OCI-LY3 (cell line): ENCODE measurements around the gene E2F2.

ENCODE experiments used
- H2AFZ ChIP-seq: fragments of 200-600, 300-600 bp; shearing (Covaris generic); 2 replicates; pipeline ENCODE4 v1.6.0; 2014; ENCODE audit warnings: antibody characterized with exemption, low read depth, low read length
- H3K27ac ChIP-seq: fragments of 200-600, 300-600 bp; sonication (generic); 2 replicates; pipeline ENCODE4 v1.5.1; 2014; ENCODE audit warnings: mild to moderate bottlenecking, low read length, moderate library complexity, mixed read lengths
- H3K27me3 ChIP-seq: fragments of 200-600, 300-600 bp; sonication (generic); 2 replicates; pipeline ENCODE4 v1.6.1; 2014; ENCODE audit warnings: low read depth, low read length, mixed read lengths
- H3K36me3 ChIP-seq: fragments of 200-600, 300-600 bp; sonication (generic); replicated peaks from 2 replicates; pipeline ENCODE3; 2014; ENCODE audit warnings: low read depth, low read length, mixed read lengths
- H3K4me1 ChIP-seq: fragments of 300-600, 200-600 bp; sonication (generic); 2 replicates; pipeline ENCODE4 v1.6.1; 2014; ENCODE audit warnings: low read length, mixed read lengths
- H3K4me2 ChIP-seq: fragments of 200-600, 300-600 bp; sonication (generic); 2 replicates; pipeline ENCODE4 v1.6.1; 2014; ENCODE audit warnings: low read length, mixed read lengths
- H3K4me3 ChIP-seq: fragments of 300-600, 200-600 bp; sonication (generic); 2 replicates; pipeline ENCODE4 v1.5.1; 2014; ENCODE audit warnings: antibody characterized with exemption, mild to moderate bottlenecking, low read length, moderate library complexity
- H3K79me2 ChIP-seq: fragments of 300-600, 200-600 bp; shearing (Covaris generic); 2 replicates; pipeline ENCODE4 v1.6.1; 2014; ENCODE audit warnings: mild to moderate bottlenecking, low read length, mixed read lengths
- H3K9ac ChIP-seq: fragments of 300-600, 200-600 bp; shearing (Covaris generic); 2 replicates; pipeline ENCODE4 v1.6.0; 2014; ENCODE audit warnings: mild to moderate bottlenecking, low read length, moderate library complexity
- H3K9me3 ChIP-seq: fragments of 200-600, 300-600 bp; shearing (Covaris generic); 2 replicates; pipeline ENCODE4 v1.6.1; 2014; ENCODE audit warnings: low read length, mixed read lengths; ENCODE audit not compliant: insufficient read depth
- H4K20me1 ChIP-seq: fragments of 200-600, 300-600 bp; sonication (generic); 2 replicates; pipeline ENCODE4 v1.6.1; 2016; ENCODE audit warnings: low read length, mixed read lengths; ENCODE audit not compliant: insufficient read depth
- CTCF ChIP-seq: fragments of 200-600, 300-600 bp; sonication (generic); IDR thresholded peaks from 2 replicates; pipeline ENCODE4 v1.5.1; 2014; ENCODE audit warnings: antibody characterized with exemption, low read length, low read depth
- EZH2phosphoT487 ChIP-seq: fragments of 200-600 bp; shearing (Covaris generic); IDR thresholded peaks from 2 replicates; pipeline ENCODE4 v1.6.1; 2018; ENCODE audit warnings: antibody characterized with exemption, mixed run types, low read depth

The E2F2 gene

GRCh38 chr1:23475641-23476040 lies 55.4 kb downstream of the E2F2 start:
- H3K9me3 ChIP-seq = no peaks in the 10 kb centered on the region
- no peaks in the 10 kb centered on the region for H3K36me3 ChIP-seq
- no peak overlapping the region for H3K9ac ChIP-seq
- H2AFZ ChIP-seq = no peak overlapping the region
- TF ChIP-seq EZH2phosphoT487 (no peak), CTCF (no peak)
- no peak overlapping the region for H3K4me3 ChIP-seq
- no peaks in the 10 kb centered on the region for H4K20me1 ChIP-seq
- H3K27ac ChIP-seq = no peak overlapping the region
- H3K27me3 ChIP-seq = no peaks in the 10 kb centered on the region
- H3K79me2 ChIP-seq = no peaks in the 10 kb centered on the region
- H3K4me2 ChIP-seq = no peak overlapping the region
- peaks cover 2% of the 10 kb centered on the region for H3K4me1 ChIP-seq

- no peaks in the 10 kb centered on the region for H3K27me3 ChIP-seq
- no peaks in the 10 kb centered on the region for H4K20me1 ChIP-seq
- H3K4me2 ChIP-seq = no peak overlapping the region
- no peaks in the 10 kb centered on the region for H3K36me3 ChIP-seq
- no peaks in the 10 kb centered on the region for H3K9me3 ChIP-seq
- no peaks in the 10 kb centered on the region for H3K79me2 ChIP-seq
- no peak overlapping the region for H2AFZ ChIP-seq
- no peak overlapping the region for H3K27ac ChIP-seq
- H3K4me1 ChIP-seq = no peaks in the 10 kb centered on the region
- TF ChIP-seq CTCF (no peak), EZH2phosphoT487 (no peak)
- no peak overlapping the region for H3K4me3 ChIP-seq
- no peak overlapping the region for H3K9ac ChIP-seq
These were observed 55.9 kb downstream of the E2F2 start for GRCh38 chr1:23475134-23475628.

- Histone ChIP-seq H4K20me1 (no peaks in the 10 kb centered on the region), H3K9ac (no peak overlapping the region), H3K4me2 (no peak overlapping the region), H2AFZ (no peak overlapping the region), H3K79me2 (no peaks in the 10 kb centered on the region), H3K27ac (no peak overlapping the region), H3K27me3 (no peaks in the 10 kb centered on the region), H3K4me3 (no peak overlapping the region), H3K4me1 (no peaks in the 10 kb centered on the region), H3K9me3 (no peaks in the 10 kb centered on the region), H3K36me3 (no peaks in the 10 kb centered on the region)
- TF ChIP-seq CTCF (no peak), EZH2phosphoT487 (no peak)
These were observed 57.8 kb downstream of the E2F2 start for GRCh38 chr1:23473037-23473800.

- H3K4me2 ChIP-seq = no peak overlapping the region
- no peak overlapping the region for H3K27ac ChIP-seq
- no peaks in the 10 kb centered on the region for H3K36me3 ChIP-seq
- H3K9ac ChIP-seq = no peak overlapping the region
- TF ChIP-seq CTCF = no peak
- TF ChIP-seq EZH2phosphoT487 = no peak
- H3K4me1 ChIP-seq = no peaks in the 10 kb centered on the region
- no peak overlapping the region for H2AFZ ChIP-seq
- H4K20me1 ChIP-seq = no peaks in the 10 kb centered on the region
- no peaks in the 10 kb centered on the region for H3K27me3 ChIP-seq
- H3K79me2 ChIP-seq = no peaks in the 10 kb centered on the region
- H3K4me3 ChIP-seq = no peak overlapping the region
- H3K9me3 ChIP-seq = no peaks in the 10 kb centered on the region
These were observed 58.5 kb downstream of the E2F2 start for GRCh38 chr1:23472351-23473036.
